ENCODE data around the gene MAN2A1. TPM values are rescaled to one million over a fixed set of nuclear protein-coding genes. Genes with fewer than 3 reads are reported as not detected.

The MAN2A1 gene
- total RNA-seq = 60.7 and 64.3 TPM in 2 replicates

GRCh38 chr5:109689740-109690241 is at the start of gene MAN2A1:
Gene MAN2A1 (plus strand): TSS chr5:109689927. CDS start chr5:109690418, 491 bp downstream.

